BLaER1 treated with 17β-estradiol and CSF1 and Interleukin-3, amounts not matched to agents 10 nM and 100 nM (cell line): ENCODE measurements around the gene DCC.
A peak's percentile ranks its signal among the peaks of the same experiment; 100 is the strongest.

Experiments used
- H3K27ac ChIP-seq, 11 experiments: shearing (Covaris generic); formaldehyde crosslinking; 2 replicates each; pipeline ENCODE4 v1.8.1; 2022
- H3K27me3 ChIP-seq, 11 experiments: shearing (Covaris generic); formaldehyde crosslinking; 2 replicates each; pipeline ENCODE4 v1.8.1; 2022
- H3K36me3 ChIP-seq, 11 experiments: shearing (Covaris generic); formaldehyde crosslinking; 2 replicates each; pipeline ENCODE4 v1.8.1; 2022
- H3K4me1 ChIP-seq, 10 experiments: shearing (Covaris generic); formaldehyde crosslinking; 2 replicates each; pipeline ENCODE4 v1.8.1; 2022
- H3K4me2 ChIP-seq, 11 experiments: shearing (Covaris generic); formaldehyde crosslinking; 2 replicates each; pipeline ENCODE4 v1.8.1; 2022
- H3K4me3 ChIP-seq, 10 experiments: shearing (Covaris generic); formaldehyde crosslinking; 2 replicates each; pipeline ENCODE4 v1.8.1; 2022
- H3K9ac ChIP-seq, 11 experiments: shearing (Covaris generic); formaldehyde crosslinking; 2 replicates each; pipeline ENCODE4 v1.8.1; 2022
- H3K9me3 ChIP-seq, 11 experiments: shearing (Covaris generic); formaldehyde crosslinking; replicated peaks in 1 of 11; 2 replicates each; pipeline ENCODE4 v1.8.1; 2022
- H4K20me1 ChIP-seq, 11 experiments: shearing (Covaris generic); formaldehyde crosslinking; 2 replicates each; pipeline ENCODE4 v1.8.1; 2022
- Cebpa-rat ChIP-seq, 11 experiments: shearing (Covaris generic); IDR thresholded peaks; 2 replicates each; pipeline ENCODE4 v1.8.1; 2022

Gene DCC

GRCh38 chr18:52894801-52895200, 554.8 kb downstream of the DCC start:
- Histone ChIP-seq H3K27me3 (no peaks in the 10 kb centered on the region), H3K4me1 (no peaks in the 10 kb centered on the region), H3K4me2 (no peak overlapping the region), H3K27ac (no peak overlapping the region), H4K20me1 (no peaks in the 10 kb centered on the region), H3K9ac (no peak overlapping the region), H3K9me3 (no peaks in the 10 kb centered on the region), H3K36me3 (no peaks in the 10 kb centered on the region), H3K4me3 (no peak overlapping the region)
- TF ChIP-seq Cebpa-rat (IDR thresholded peaks at IDR 0.05), result no peak

DNA sequence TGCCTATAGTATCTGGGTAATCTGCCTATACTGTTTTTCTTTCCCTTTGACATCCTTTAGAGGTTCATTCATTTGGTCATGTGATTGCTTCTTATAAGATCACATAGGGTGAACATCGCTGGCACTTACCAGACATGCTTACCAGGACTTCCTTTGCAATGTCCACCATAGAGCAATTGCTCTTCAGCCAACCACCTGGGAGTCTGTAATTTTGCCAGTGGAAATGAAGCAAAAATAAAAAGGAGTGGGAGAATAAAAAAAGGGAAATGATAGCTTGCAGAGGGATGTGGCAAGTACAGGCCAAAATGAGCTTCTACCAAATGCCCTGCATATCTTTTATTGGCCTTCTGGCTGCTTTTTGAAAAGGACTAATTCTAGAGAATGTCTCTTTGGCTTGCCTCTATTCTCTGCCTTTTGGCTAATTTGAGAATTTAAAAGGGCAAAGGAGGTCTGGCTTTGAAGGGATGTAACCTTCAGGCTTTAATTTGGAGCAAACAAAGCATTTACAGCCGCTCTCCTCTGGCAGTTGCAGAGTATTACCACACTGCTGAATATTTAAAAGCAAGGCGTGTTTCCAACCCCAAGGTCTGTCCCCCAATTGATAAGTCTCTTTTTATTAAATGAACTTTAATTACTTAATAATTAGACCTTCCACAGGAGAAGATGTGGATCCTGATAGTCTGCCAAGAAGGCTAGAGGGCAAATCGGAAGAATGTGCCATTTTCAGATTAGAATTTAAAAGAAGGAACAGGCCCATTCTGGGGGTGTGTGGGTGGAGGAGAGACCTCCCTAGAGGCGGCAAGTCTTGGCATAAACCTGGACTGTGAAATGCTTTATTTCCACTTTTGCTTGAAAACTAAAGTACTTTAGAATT, 557.9 kb downstream of the DCC start:
- Histone ChIP-seq H3K4me3 (no peak overlapping the region), H4K20me1 (no peaks in the 10 kb centered on the region), H3K9me3 (no peaks in the 10 kb centered on the region), H3K36me3 (no peaks in the 10 kb centered on the region), H3K4me1 (no peaks in the 10 kb centered on the region), H3K27ac (no peak overlapping the region), H3K4me2 (no peak overlapping the region), H3K27me3 (no peaks in the 10 kb centered on the region), H3K9ac (no peak overlapping the region)
- TF ChIP-seq Cebpa-rat (IDR thresholded peaks at IDR 0.05), result no peak

GRCh38 chr18:52898485-52899058, 558.6 kb downstream of the DCC start:
- TF ChIP-seq Cebpa-rat (IDR thresholded peaks at IDR 0.05), result no peak

GRCh38 chr18:52902188-52902587, 562.2 kb downstream of the DCC start:
- no peaks in the 10 kb centered on the region for H3K27me3 ChIP-seq
- no peaks in the 10 kb centered on the region for H4K20me1 ChIP-seq
- H3K4me3 ChIP-seq, result no peak overlapping the region
- H3K27ac ChIP-seq, result no peak overlapping the region
- no peak overlapping the region for H3K9ac ChIP-seq
- no peaks in the 10 kb centered on the region for H3K9me3 ChIP-seq
- TF ChIP-seq Cebpa-rat (IDR thresholded peaks at IDR 0.05), result no peak
- H3K4me2 ChIP-seq, result no peak overlapping the region
- no peaks in the 10 kb centered on the region for H3K36me3 ChIP-seq
- no peaks in the 10 kb centered on the region for H3K4me1 ChIP-seq

More at GRCh38 chr18:52898485-52899058, 558.6 kb downstream of the DCC start:
- Histone ChIP-seq H3K27ac (no peak overlapping the region), H4K20me1 (no peaks in the 10 kb centered on the region), H3K36me3 (no peaks in the 10 kb centered on the region), H3K4me1 (no peaks in the 10 kb centered on the region), H3K27me3 (no peaks in the 10 kb centered on the region), H3K9me3 (no peaks in the 10 kb centered on the region), H3K9ac (no peak overlapping the region), H3K4me2 (no peak overlapping the region), H3K4me3 (no peak overlapping the region)

- Histone ChIP-seq H3K27ac (no peak overlapping the region), H3K27me3 (no peaks in the 10 kb centered on the region), H3K9ac (no peak overlapping the region), H3K36me3 (no peaks in the 10 kb centered on the region), H3K4me2 (no peak overlapping the region), H3K9me3 (no peaks in the 10 kb centered on the region), H3K4me1 (no peaks in the 10 kb centered on the region), H3K4me3 (no peak overlapping the region), H4K20me1 (no peaks in the 10 kb centered on the region)
- TF ChIP-seq Cebpa-rat (IDR thresholded peaks at IDR 0.05), result no peak
Observed at GRCh38 chr18:52903857-52904256, 563.9 kb downstream of the DCC start.

GRCh38 chr18:52907543-52908308, 567.7 kb downstream of the DCC start:
- H3K9ac ChIP-seq, result no peak overlapping the region
- H3K4me1 ChIP-seq, result peaks cover 0 to 3% (median 0%) of the 10 kb centered on the region in 10 experiments; a peak in 5 of 20 replicates
- H4K20me1 ChIP-seq, result no peaks in the 10 kb centered on the region
- no peaks in the 10 kb centered on the region for H3K9me3 ChIP-seq
- no peaks in the 10 kb centered on the region for H3K36me3 ChIP-seq
- no peaks in the 10 kb centered on the region for H3K27me3 ChIP-seq
- no peak overlapping the region for H3K27ac ChIP-seq
- no peak overlapping the region for H3K4me3 ChIP-seq
- no peak for TF ChIP-seq Cebpa-rat (IDR thresholded peaks at IDR 0.05)
- no peak overlapping the region for H3K4me2 ChIP-seq

DNA sequence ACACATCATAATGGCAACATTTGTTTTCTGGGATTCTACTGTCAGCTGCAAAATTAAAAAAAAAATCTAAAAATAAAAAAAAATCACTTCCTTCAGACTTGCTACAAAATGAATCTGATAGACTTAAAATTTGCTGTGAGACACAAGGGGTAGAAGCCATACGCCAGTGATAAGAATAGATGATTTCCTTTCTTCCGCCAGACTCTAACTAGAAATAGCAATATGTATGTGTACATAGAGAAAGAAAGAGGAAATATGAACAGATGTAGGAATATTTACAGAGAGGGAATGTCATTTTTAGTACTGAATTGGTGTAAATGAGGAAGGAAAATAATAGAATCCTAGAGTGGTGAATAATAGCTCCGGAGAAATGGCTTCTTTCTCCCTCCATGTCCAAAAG, 574.2 kb downstream of the DCC start:
- no peaks in the 10 kb centered on the region for H3K36me3 ChIP-seq
- no peaks in the 10 kb centered on the region for H3K27me3 ChIP-seq
- TF ChIP-seq Cebpa-rat (IDR thresholded peaks at IDR 0.05), result no peak

DNA sequence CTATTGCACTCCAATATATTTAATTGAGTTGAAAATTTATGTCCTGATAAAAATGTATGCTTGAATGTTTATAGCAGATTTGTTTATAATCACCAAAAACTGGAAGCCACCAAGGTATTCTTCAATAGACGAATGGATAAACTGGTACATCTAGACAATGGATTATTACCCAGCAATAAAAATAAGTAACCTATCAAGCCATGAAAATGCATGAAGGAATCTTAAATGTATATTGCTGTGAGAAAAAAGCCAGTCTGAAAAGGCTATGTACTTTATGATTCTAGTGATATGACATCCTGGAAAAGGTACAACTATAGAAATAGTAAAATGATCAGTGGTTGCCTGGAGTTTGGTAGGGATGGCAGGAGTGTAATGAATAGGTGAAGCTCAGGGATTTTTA, 580.7 kb downstream of the DCC start:
- H3K9ac ChIP-seq, result no peak overlapping the region
- H3K36me3 ChIP-seq, result no peaks in the 10 kb centered on the region
- no peak overlapping the region for H3K4me2 ChIP-seq
- H3K27me3 ChIP-seq, result no peaks in the 10 kb centered on the region
- TF ChIP-seq Cebpa-rat (IDR thresholded peaks at IDR 0.05), result no peak
- H3K4me3 ChIP-seq, result no peak overlapping the region
- H3K4me1 ChIP-seq, result peaks cover 0 to 4% (median under 1%) of the 10 kb centered on the region in 10 experiments; a peak in 7 of 20 replicates
- no peaks in the 10 kb centered on the region for H3K9me3 ChIP-seq
- no peaks in the 10 kb centered on the region for H4K20me1 ChIP-seq
- H3K27ac ChIP-seq, result no peak overlapping the region

More for the DNA sequence above, 574.2 kb downstream of the DCC start:
- H3K4me3 ChIP-seq, result no peak overlapping the region
- peaks cover 24 to 34% (median 30%) of the 10 kb centered on the region in 10 experiments for H3K4me1 ChIP-seq
- no peak overlapping the region for H3K9ac ChIP-seq
- H3K9me3 ChIP-seq, result no peaks in the 10 kb centered on the region
- H3K27ac ChIP-seq, result peak overlapping the region in 7 of 11 experiments; percentile 11 to 51 (median 35); a peak in 10 of 22 replicates
- H4K20me1 ChIP-seq, result no peaks in the 10 kb centered on the region
- peak overlapping the region; percentile 43 to 74 (median 62); a peak in 21 of 22 replicates for H3K4me2 ChIP-seq

DNA sequence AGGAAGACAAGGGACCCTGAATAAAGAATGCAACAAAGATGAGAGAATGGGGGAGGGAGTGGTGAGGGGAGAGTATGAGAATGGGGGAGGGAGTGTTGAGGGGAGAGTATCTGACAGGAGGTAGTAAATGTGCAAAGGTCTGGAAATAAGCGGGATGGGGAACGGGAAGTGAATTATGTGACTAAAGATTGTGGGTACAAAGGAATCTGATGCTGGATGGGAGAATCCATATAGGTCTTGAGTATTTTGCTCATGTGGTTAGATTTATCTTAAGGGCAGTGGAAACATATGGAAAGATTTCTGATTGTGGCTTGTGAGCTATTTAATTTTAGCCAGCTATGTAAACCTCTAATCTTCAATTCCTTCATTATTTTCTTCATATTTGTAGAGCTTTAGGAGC, 593.4 kb downstream of the DCC start:
- no peaks in the 10 kb centered on the region for H3K4me1 ChIP-seq
- H3K9me3 ChIP-seq, result no peaks in the 10 kb centered on the region
- H3K9ac ChIP-seq, result no peak overlapping the region
- H3K27ac ChIP-seq, result no peak overlapping the region
- H3K4me2 ChIP-seq, result no peak overlapping the region
- TF ChIP-seq Cebpa-rat (IDR thresholded peaks at IDR 0.05), result no peak
- H3K27me3 ChIP-seq, result no peaks in the 10 kb centered on the region
- H3K36me3 ChIP-seq, result no peaks in the 10 kb centered on the region
- H4K20me1 ChIP-seq, result no peaks in the 10 kb centered on the region
- no peak overlapping the region for H3K4me3 ChIP-seq
